Measurements from ENCODE around the gene GPR137. TPM values are rescaled to one million over a fixed set of nuclear protein-coding genes. Genes with fewer than 3 reads are reported as not detected.
A peak's percentile ranks its signal among the peaks of the same experiment; 100 is the strongest.

Gene GPR137
- polyA plus RNA-seq, 2 of the 4 experiments (the other 2 are of a cell fraction) = 11.0 to 37.4 TPM

- peak; percentile 10; the same call in 1 of the 2 replicates for TF ChIP-seq POLR2A (IDR thresholded peaks at IDR 0.05; ENCODE audit: low read length)
- TF ChIP-seq HOXB5 (CRISPR knock-in tag; IDR thresholded peaks at IDR 0.05) = no peak
Observed at GRCh38 chr11:64248578-64248977, 37.1 kb upstream of the GPR137 start.

GRCh38 chr11:64249038-64249437 is 36.6 kb upstream of the GPR137 start:
- Histone ChIP-seq H3K4me1 (peaks cover 40% of the 10 kb centered on the region), H3K9me3 (no peaks in the 10 kb centered on the region), H3K4me2 (no peak overlapping the region), H3K4me3 (no peak overlapping the region), H3K27ac (peak overlapping the region in 1 of 2 experiments; percentile 99; a peak in 2 of 6 replicates)
- no peak for TF ChIP-seq HOXA7 (CRISPR knock-in tag; IDR thresholded peaks at IDR 0.05)
- TF ChIP-seq HEYL (CRISPR knock-in tag; IDR thresholded peaks at IDR 0.05) = no peak
- TF ChIP-seq FOSB (CRISPR knock-in tag; IDR thresholded peaks at IDR 0.05) = no peak
- TF ChIP-seq EP300 (IDR thresholded peaks at IDR 0.05) = no peak
- no peak for TF ChIP-seq SREBF2 (IDR thresholded peaks at IDR 0.05)
- no peak for TF ChIP-seq PHF8 (IDR thresholded peaks at IDR 0.05; ENCODE audit: borderline replicate concordance, low read depth)
- TF ChIP-seq ZFP36 (IDR thresholded peaks at IDR 0.05; ENCODE audit: borderline replicate concordance, partially characterized antibody) = no peak
- no peak for TF ChIP-seq ZC3H11A (IDR thresholded peaks at IDR 0.05)
- no peak for TF ChIP-seq POLR2AphosphoS2 (conservative IDR thresholded peaks at IDR 0.05; ENCODE audit: low read length)
- no peak for TF ChIP-seq E2F6 (IDR thresholded peaks at IDR 0.05; ENCODE audit: borderline replicate concordance, low read depth)
- no peak for TF ChIP-seq EHMT2 (IDR thresholded peaks at IDR 0.05; ENCODE audit: low read depth)
- no peak for TF ChIP-seq ATOH8 (CRISPR knock-in tag; IDR thresholded peaks at IDR 0.05; ENCODE audit: low read depth)
- TF ChIP-seq MAX (IDR thresholded peaks at IDR 0.05) = no peak
- TF ChIP-seq ZNF302 (CRISPR knock-in tag; IDR thresholded peaks at IDR 0.05) = no peak
- no peak for TF ChIP-seq KDM5A (IDR thresholded peaks at IDR 0.05)
- TF ChIP-seq, protein P1, sequence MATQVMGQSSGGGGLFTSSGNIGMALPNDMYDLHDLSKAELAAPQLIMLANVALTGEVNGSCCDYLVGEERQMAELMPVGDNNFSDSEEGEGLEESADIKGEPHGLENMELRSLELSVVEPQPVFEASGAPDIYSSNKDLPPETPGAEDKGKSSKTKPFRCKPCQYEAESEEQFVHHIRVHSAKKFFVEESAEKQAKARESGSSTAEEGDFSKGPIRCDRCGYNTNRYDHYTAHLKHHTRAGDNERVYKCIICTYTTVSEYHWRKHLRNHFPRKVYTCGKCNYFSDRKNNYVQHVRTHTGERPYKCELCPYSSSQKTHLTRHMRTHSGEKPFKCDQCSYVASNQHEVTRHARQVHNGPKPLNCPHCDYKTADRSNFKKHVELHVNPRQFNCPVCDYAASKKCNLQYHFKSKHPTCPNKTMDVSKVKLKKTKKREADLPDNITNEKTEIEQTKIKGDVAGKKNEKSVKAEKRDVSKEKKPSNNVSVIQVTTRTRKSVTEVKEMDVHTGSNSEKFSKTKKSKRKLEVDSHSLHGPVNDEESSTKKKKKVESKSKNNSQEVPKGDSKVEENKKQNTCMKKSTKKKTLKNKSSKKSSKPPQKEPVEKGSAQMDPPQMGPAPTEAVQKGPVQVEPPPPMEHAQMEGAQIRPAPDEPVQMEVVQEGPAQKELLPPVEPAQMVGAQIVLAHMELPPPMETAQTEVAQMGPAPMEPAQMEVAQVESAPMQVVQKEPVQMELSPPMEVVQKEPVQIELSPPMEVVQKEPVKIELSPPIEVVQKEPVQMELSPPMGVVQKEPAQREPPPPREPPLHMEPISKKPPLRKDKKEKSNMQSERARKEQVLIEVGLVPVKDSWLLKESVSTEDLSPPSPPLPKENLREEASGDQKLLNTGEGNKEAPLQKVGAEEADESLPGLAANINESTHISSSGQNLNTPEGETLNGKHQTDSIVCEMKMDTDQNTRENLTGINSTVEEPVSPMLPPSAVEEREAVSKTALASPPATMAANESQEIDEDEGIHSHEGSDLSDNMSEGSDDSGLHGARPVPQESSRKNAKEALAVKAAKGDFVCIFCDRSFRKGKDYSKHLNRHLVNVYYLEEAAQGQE (IDR thresholded peaks at IDR 0.05) = no peak
- TF ChIP-seq, protein P2, sequence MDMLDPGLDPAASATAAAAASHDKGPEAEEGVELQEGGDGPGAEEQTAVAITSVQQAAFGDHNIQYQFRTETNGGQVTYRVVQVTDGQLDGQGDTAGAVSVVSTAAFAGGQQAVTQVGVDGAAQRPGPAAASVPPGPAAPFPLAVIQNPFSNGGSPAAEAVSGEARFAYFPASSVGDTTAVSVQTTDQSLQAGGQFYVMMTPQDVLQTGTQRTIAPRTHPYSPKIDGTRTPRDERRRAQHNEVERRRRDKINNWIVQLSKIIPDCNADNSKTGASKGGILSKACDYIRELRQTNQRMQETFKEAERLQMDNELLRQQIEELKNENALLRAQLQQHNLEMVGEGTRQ (IDR thresholded peaks at IDR 0.05) = no peak
- no peak for TF ChIP-seq HOXB13 (CRISPR knock-in tag; IDR thresholded peaks at IDR 0.05; ENCODE audit: low read depth)
- no peak for TF ChIP-seq GATA3 (IDR thresholded peaks at IDR 0.05; ENCODE audit: borderline replicate concordance)
- 90% methylated on average over 4 of the region's 4 CpGs for WGBS (ENCODE audit: missing lambda C conversion rate)
- CTCF ChIA-PET = interaction anchor here (2.2 to 12.2 kb wide), 6 partner anchors 13 to 104 kb away, joined by 7 to 220 read pairs (median 19); partner anchors contain the start of genes CATSPERZ and ESRRA
- no peak for DNase-seq (ENCODE audit: low read depth in 1 of 2, low spot score in 1 of 2)
- no peak for FAIRE-seq
- POLR2A ChIA-PET = interaction anchor here (1.6 kb wide), 1 partner anchor 21 kb away, joined by 5 read pairs; no protein-coding TSS in a partner anchor
- no peak for ATAC-seq

More at GRCh38 chr11:64248578-64248977, 37.1 kb upstream of the GPR137 start:
- WGBS (ENCODE audit: missing lambda C conversion rate) = 83% methylated on average over 6 of the region's 7 CpGs
- ATAC-seq = no peak
- CTCF ChIA-PET = interaction anchor here (3.1 to 12.2 kb wide), 3 partner anchors 12 to 55 kb away, joined by 12 to 220 read pairs (median 206); partner anchors contain the start of genes CATSPERZ and ESRRA
- no peak overlapping the region for H3K4me3 ChIP-seq
- no peak for FAIRE-seq
- H3K4me2 ChIP-seq = no peak overlapping the region
- H3K27ac ChIP-seq = peak overlapping the region in 1 of 2 experiments; percentile 99; a peak in 2 of 6 replicates
- POLR2A ChIA-PET = no interaction called here
- peaks cover 44% of the 10 kb centered on the region for H3K4me1 ChIP-seq
- no peak for DNase-seq (ENCODE audit: low read depth in 1 of 2, low spot score in 1 of 2)
- H3K9me3 ChIP-seq = no peaks in the 10 kb centered on the region

All from A549 (cell line).